ENCODE measurements around the gene ICE2. TPM values are rescaled to one million over a fixed set of nuclear protein-coding genes. Genes with fewer than 3 reads are reported as not detected.
A peak's percentile ranks its signal among the peaks of the same experiment; 100 is the strongest.

Gene ICE2
- total and polyA plus RNA-seq, 4 donors, result 5.7 to 26.6 (median 16.8) TPM

GRCh38 chr15:60523056-60523455, 44.1 kb upstream of the ICE2 start:
- Histone ChIP-seq H3K4me1 (ENCODE audit: control insufficient read depth in 4 of 4, insufficient read depth in 4 of 4, low read length in 3 of 4) (peaks cover 0 to 27% (median 15%) of the 10 kb centered on the region in 4 donors), H3K27me3 (ENCODE audit: control insufficient read depth in 4 of 4, insufficient read depth in 4 of 4, low read length in 3 of 4) (no peaks in the 10 kb centered on the region), H3K27ac (ENCODE audit: low read depth in 1 of 2, low read length in 2 of 2) (no peak overlapping the region), H3K36me3 (ENCODE audit: control insufficient read depth in 4 of 4, insufficient read depth in 3 of 4, low read depth in 1 of 4, low read length in 3 of 4) (peaks cover 0 to 9% (median 6%) of the 10 kb centered on the region in 4 donors), H3K9me3 (ENCODE audit: control insufficient read depth in 4 of 4, low read length in 3 of 4) (no peaks in the 10 kb centered on the region), H3K4me3 (ENCODE audit: low read depth in 1 of 3, low read length in 3 of 3) (no peak overlapping the region), H3K9ac (ENCODE audit: low read depth in 1 of 2, low read length in 2 of 2) (no peak overlapping the region)
- TF ChIP-seq, protein P1, sequence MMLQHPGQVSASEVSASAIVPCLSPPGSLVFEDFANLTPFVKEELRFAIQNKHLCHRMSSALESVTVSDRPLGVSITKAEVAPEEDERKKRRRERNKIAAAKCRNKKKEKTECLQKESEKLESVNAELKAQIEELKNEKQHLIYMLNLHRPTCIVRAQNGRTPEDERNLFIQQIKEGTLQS (IDR thresholded peaks at IDR 0.05), result no peak
- TF ChIP-seq RXRA (IDR thresholded peaks at IDR 0.05), result no peak
- no peak for TF ChIP-seq HNF4A (conservative IDR thresholded peaks at IDR 0.05)
- no peak for TF ChIP-seq FOXA2 (IDR thresholded peaks at IDR 0.05)
- TF ChIP-seq RAD21 (IDR thresholded peaks at IDR 0.05), result no peak
- TF ChIP-seq MAX (IDR thresholded peaks at IDR 0.05), result no peak
- WGBS, result 57% methylated on average over 2 of the region's 2 CpGs
- no peak for DNase-seq (ENCODE audit: low spot score)

DNA sequence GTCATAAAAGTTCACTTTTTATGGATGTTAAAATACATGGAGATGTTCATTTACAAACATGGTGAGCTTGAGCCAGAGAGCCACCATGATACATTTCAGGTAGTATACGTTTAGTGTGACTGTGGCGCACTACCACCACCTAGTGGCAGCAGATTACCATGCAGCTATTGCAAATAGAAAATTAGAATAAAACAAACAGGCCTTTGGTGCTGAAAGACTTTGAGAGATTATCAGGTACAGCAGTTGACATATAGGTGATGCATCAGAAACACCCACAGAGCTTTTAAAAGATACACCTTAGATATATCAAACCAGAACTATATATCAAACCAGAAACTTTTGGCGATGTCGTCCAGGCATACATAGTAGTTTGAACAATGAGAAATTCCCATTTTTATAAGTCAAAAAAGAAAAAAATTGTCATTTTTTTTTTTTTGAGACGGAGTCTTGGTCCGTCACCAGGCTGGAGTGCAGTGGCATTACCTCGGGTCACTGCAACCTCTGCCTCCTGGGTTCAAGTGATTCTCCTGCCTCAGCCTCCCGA, 42.0 kb upstream of the ICE2 start:
- TF ChIP-seq RAD21 (IDR thresholded peaks at IDR 0.05) (peak; percentile 78 to 85), RXRA (IDR thresholded peaks at IDR 0.05) (no peak)
- TF ChIP-seq, protein P2, sequence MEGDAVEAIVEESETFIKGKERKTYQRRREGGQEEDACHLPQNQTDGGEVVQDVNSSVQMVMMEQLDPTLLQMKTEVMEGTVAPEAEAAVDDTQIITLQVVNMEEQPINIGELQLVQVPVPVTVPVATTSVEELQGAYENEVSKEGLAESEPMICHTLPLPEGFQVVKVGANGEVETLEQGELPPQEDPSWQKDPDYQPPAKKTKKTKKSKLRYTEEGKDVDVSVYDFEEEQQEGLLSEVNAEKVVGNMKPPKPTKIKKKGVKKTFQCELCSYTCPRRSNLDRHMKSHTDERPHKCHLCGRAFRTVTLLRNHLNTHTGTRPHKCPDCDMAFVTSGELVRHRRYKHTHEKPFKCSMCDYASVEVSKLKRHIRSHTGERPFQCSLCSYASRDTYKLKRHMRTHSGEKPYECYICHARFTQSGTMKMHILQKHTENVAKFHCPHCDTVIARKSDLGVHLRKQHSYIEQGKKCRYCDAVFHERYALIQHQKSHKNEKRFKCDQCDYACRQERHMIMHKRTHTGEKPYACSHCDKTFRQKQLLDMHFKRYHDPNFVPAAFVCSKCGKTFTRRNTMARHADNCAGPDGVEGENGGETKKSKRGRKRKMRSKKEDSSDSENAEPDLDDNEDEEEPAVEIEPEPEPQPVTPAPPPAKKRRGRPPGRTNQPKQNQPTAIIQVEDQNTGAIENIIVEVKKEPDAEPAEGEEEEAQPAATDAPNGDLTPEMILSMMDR (IDR thresholded peaks at IDR 0.05; ENCODE audit: low read depth, low read length, missing input control), result peak; percentile 80
- peak; percentile 81 for DNase-seq (ENCODE audit: low spot score)
- Histone ChIP-seq H3K27ac (ENCODE audit: low read depth in 1 of 2, low read length in 2 of 2) (no peak overlapping the region), H3K27me3 (ENCODE audit: control insufficient read depth in 4 of 4, insufficient read depth in 4 of 4, low read length in 3 of 4) (no peaks in the 10 kb centered on the region), H3K4me3 (ENCODE audit: low read depth in 1 of 3, low read length in 3 of 3) (no peak overlapping the region), H3K9me3 (ENCODE audit: control insufficient read depth in 4 of 4, low read length in 3 of 4) (no peaks in the 10 kb centered on the region), H3K4me1 (ENCODE audit: control insufficient read depth in 4 of 4, insufficient read depth in 4 of 4, low read length in 3 of 4) (peaks cover 0 to 9% (median 6%) of the 10 kb centered on the region in 4 donors), H3K36me3 (ENCODE audit: control insufficient read depth in 4 of 4, insufficient read depth in 3 of 4, low read depth in 1 of 4, low read length in 3 of 4) (peaks cover 0 to 11% (median 7%) of the 10 kb centered on the region in 4 donors), H3K9ac (ENCODE audit: low read depth in 1 of 2, low read length in 2 of 2) (no peak overlapping the region)
- WGBS, result 75% methylated on average over 8 of the region's 8 CpGs

DNA sequence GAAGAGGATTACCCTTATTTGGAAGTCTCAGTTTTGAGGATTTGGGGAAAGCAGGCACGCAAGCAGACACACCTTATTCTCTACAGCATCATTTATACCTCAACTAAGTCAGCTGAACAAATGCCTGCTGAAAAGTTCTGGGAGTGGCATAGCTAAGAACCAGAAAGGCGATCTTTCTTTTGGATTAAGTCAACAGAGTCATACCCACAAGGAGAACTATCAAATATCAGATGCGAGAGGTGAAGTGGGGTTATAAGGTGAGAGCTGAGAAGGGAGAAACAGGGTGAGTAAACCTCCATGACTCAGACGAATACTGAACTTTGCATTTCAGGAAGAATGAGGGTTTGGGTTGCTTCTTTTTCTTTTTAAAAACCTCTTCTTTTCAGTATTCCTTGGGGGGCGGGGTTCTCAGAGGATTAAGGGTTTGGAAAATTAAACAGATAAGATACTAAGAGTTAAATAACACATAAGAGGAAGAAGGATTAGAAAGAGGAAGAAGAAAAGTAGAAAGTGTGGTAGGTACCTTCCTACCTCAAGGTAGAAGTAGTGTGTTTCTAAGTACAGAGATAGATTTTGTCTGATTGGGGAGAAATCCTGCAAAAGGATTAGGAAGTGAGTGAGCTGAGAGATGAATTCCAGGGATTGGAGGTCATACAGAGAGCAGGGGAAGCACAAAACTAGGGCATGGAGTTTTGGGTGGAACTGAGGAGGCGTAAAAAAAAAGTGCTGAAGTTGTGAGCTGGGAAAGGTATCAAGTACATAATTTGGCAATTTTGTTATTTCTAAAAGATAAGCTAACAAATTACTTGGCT, 41.3 kb upstream of the ICE2 start:
- Histone ChIP-seq H3K4me3 (ENCODE audit: low read depth in 1 of 3, low read length in 3 of 3) (no peak overlapping the region), H3K27ac (ENCODE audit: low read depth in 1 of 2, low read length in 2 of 2) (no peak overlapping the region), H3K4me1 (ENCODE audit: control insufficient read depth in 4 of 4, insufficient read depth in 4 of 4, low read length in 3 of 4) (peaks cover 0 to 2% (median 0%) of the 10 kb centered on the region in 4 donors), H3K27me3 (ENCODE audit: control insufficient read depth in 4 of 4, insufficient read depth in 4 of 4, low read length in 3 of 4) (no peaks in the 10 kb centered on the region), H3K36me3 (ENCODE audit: control insufficient read depth in 4 of 4, insufficient read depth in 3 of 4, low read depth in 1 of 4, low read length in 3 of 4) (peaks cover 0 to 11% (median 7%) of the 10 kb centered on the region in 4 donors), H3K9ac (ENCODE audit: low read depth in 1 of 2, low read length in 2 of 2) (no peak overlapping the region), H3K9me3 (ENCODE audit: control insufficient read depth in 4 of 4, low read length in 3 of 4) (no peaks in the 10 kb centered on the region)
- WGBS, result 79% methylated on average over 6 of the region's 6 CpGs
- no peak for DNase-seq (ENCODE audit: low spot score)
- TF ChIP-seq YY1 (IDR thresholded peaks at IDR 0.05) (no peak), TAF1 (conservative IDR thresholded peaks at IDR 0.05) (no peak), JUND (IDR thresholded peaks at IDR 0.05) (no peak), NR2F2 (IDR thresholded peaks at IDR 0.05) (no peak), RXRA (IDR thresholded peaks at IDR 0.05) (no peak), FOXA1 (IDR thresholded peaks at IDR 0.05) (no peak), HNF4A (conservative IDR thresholded peaks at IDR 0.05) (no peak), FOXA2 (IDR thresholded peaks at IDR 0.05) (no peak), RAD21 (IDR thresholded peaks at IDR 0.05) (no peak), SP1 (IDR thresholded peaks at IDR 0.05) (no peak)
- TF ChIP-seq, protein P1 (IDR thresholded peaks at IDR 0.05), result no peak
- TF ChIP-seq, protein P3, sequence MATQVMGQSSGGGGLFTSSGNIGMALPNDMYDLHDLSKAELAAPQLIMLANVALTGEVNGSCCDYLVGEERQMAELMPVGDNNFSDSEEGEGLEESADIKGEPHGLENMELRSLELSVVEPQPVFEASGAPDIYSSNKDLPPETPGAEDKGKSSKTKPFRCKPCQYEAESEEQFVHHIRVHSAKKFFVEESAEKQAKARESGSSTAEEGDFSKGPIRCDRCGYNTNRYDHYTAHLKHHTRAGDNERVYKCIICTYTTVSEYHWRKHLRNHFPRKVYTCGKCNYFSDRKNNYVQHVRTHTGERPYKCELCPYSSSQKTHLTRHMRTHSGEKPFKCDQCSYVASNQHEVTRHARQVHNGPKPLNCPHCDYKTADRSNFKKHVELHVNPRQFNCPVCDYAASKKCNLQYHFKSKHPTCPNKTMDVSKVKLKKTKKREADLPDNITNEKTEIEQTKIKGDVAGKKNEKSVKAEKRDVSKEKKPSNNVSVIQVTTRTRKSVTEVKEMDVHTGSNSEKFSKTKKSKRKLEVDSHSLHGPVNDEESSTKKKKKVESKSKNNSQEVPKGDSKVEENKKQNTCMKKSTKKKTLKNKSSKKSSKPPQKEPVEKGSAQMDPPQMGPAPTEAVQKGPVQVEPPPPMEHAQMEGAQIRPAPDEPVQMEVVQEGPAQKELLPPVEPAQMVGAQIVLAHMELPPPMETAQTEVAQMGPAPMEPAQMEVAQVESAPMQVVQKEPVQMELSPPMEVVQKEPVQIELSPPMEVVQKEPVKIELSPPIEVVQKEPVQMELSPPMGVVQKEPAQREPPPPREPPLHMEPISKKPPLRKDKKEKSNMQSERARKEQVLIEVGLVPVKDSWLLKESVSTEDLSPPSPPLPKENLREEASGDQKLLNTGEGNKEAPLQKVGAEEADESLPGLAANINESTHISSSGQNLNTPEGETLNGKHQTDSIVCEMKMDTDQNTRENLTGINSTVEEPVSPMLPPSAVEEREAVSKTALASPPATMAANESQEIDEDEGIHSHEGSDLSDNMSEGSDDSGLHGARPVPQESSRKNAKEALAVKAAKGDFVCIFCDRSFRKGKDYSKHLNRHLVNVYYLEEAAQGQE (IDR thresholded peaks at IDR 0.05), result no peak
- TF ChIP-seq, protein P2 (IDR thresholded peaks at IDR 0.05; ENCODE audit: low read depth, low read length, missing input control), result no peak

All from liver (tissue), 9 donors.